GDM1 (cell line): ENCODE results near the gene DNAL1.
"Not testable (repeated sequence)": the region's sequence is repeated elsewhere in the genome, so short reads cannot be mapped to it uniquely, and the experiment has no call there.

Experiments
- DNase-seq: peaks from one replicate; lab custom pipeline; 2025; lab: John Stamatoyannopoulos, UW

The DNAL1 gene, protein sequence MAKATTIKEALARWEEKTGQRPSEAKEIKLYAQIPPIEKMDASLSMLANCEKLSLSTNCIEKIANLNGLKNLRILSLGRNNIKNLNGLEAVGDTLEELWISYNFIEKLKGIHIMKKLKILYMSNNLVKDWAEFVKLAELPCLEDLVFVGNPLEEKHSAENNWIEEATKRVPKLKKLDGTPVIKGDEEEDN

DNA sequence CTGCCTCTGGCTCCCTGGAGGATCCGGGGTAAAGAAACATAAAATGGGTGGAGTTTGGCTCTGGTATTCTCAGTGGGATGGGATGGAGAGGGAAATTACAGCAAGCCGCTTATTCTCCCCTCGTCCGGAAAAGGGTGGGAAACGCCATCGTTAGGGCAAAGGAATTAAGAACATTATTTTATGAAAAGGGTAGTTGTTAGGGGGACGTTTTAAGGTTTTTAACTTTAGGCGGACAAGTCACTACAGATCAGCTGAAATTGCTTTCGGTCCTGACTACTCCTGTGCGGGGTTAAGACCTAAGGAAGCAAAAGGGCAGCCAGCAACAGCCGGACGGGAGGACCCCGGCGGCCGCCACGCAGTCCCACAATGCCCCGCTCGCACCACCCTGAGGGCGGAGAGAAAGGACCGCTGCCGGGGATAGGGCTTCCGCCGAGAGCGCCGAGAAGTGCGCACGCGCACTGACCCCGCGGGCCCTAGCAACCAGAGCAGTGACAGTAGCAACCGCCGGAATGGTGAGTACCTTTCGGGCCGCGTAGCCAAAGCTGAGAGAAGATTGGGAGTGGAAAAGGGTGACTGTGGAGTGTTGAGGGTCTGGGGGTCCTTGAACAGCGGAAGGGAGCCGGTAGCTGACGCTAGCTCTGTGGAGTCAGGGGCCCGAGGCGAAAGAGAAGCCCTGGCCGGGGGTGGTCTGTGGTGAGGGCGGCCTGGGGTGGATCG is at the start of gene DNAL1:
Gene DNAL1 (plus strand): TSS at position 456 of the 717 bp plus-strand sequence. CDS start 54 bp downstream, at position 510.
- DNase-seq, result peak; percentile 89

DNA sequence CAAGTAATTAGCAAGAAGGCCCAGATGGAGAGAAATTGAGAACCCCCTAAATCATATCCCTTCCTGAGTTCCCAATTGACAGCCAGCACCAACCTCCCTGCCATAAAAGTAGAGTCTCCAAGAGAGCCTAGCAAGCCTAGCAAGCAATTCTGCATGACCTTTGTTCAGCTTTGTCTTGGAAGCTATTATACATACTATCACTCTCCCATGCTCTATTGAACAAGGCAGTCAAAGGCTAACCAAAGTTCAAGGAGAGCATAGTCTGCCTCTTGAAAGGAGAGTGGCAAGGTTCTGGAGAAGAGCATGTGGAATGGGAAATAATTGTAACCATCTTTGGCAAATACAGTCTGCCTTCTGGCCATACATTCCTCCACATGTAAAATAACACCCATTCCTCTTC is 45.3 kb upstream of the DNAL1 start:
- DNase-seq, result no peak

DNA sequence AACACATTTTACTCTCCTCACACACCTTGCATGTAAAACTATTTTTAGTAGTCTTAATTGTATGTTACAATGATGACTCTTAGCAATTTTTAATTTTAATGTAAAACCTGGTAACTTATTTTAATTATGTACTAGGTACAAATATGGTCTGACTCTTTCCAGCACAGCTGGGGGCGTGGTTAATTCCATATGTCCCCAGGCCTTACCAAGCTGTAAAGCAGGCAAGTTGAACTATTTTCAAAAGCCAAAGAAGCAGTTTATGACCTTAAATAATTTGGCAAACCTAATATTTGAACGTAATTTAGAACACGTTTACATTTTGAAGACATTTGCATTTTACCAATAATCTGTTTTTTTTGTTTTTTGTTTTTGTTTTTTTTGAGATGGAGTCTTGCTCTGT is 41.8 kb upstream of the DNAL1 start:
- no peak for DNase-seq

DNA sequence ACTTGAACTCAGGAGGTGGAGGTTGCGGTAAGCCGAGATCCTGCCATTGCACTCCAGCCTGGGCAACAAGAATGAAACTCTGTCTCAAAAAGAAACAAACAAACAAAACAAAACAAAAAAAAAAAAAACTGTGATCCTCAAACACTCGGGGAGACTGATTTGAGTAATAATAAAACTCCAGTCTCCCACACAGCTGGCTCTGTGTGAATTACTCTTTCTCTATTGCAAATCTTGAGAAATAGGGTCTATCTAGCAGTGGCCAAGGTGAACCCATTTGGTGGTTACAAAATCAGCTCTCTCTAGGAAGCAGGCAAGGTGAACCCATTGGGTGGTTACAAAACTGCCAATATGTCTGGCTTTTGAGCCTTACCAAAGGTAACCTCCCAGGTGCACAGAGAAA is 38.5 kb upstream of the DNAL1 start:
- DNase-seq, result no peak

DNA sequence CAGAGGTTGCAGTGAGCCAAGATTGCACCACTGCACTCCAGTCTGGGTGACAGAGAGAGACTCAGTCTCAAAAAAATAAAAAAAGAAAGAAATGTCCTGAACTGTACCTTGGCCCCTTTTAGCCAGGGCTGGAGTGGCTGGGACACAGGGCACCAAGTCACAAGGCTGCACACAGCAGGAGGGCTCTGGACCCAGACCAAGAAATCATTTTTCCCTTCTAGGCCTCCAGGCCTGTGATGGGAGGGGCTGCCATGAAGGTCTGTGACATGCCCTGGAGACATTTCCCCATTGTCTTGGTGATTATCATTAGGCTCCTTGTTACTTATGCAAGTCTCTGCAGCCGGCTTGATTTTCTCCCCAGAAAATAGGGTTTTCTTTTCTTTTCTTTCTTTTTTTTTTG is 37.5 kb upstream of the DNAL1 start:
- DNase-seq, result no peak

DNA sequence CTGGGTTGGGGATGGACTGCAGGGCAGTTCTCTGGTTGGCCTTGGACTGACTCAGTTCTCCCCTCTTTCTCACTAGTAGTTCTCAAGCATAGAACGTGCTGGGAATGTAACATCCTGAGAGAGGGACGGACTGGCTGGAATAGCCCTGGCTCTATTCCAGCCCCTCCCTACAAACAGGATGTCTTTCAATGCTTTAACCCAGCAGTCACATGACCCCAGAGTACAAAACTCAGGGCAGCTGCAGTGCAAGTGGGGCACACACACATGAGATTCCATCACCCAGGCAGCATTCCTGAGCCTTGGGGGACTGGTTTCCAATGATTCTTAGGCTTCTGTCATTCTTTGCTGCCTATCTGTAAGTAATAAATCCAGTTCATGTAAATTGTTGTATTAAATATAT is 34.1 kb upstream of the DNAL1 start:
- no peak for DNase-seq

DNA sequence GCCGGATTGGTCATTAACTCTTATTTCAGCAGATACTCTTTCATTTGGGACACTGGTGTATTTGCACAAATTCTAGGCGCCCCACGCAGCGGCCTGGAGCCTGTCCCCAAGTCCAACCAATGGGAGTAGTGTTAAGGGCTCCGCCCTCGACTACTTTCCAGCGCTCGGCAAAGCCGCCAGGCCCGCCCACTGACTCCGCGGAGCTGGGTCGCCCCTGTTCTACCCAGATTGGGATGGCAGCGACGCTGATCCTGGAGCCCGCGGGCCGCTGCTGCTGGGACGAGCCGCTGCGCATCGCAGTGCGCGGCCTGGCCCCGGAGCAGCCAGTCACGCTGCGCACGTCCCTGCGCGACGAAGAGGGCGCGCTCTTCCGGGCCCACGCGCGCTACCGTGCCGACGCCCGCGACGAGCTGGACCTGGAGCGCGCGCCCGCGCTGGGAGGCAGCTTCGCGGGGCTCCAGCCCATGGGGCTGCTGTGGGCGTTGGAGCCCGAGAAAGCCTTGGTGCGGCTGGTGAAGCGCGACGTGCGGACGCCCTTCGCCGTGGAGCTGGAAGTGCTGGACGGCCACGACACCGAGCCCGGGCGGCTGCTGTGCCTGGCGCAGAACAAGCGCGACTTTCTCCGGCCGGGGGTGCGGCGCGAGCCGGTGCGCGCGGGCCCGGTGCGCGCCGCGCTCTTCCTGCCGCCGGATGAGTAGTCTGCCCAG is 32.3 kb upstream of the DNAL1 start, which contains the start of gene ACOT6:
Gene ACOT6 (plus strand): TSS at position 179 of the 707 bp plus-strand sequence. CDS start 55 bp downstream, at position 234.
- peak; percentile 67 for DNase-seq

DNA sequence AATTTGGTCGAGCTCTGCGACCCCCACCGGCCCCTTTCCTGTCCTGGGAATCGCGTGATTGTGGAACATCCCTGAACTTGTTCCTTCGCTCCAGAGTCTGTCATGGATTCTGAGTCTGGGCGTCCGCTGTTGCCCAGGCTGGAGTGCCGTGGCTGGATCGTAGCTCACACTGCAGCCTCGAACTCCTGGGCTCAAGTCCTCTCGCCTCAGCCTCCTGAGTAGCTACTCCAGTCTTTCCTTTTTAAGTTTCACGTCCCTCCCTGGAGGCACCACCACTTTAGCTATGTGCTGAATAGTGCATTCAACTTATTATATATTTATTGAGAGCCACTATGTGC is 31.8 kb upstream of the DNAL1 start:
- DNase-seq, result no peak

DNA sequence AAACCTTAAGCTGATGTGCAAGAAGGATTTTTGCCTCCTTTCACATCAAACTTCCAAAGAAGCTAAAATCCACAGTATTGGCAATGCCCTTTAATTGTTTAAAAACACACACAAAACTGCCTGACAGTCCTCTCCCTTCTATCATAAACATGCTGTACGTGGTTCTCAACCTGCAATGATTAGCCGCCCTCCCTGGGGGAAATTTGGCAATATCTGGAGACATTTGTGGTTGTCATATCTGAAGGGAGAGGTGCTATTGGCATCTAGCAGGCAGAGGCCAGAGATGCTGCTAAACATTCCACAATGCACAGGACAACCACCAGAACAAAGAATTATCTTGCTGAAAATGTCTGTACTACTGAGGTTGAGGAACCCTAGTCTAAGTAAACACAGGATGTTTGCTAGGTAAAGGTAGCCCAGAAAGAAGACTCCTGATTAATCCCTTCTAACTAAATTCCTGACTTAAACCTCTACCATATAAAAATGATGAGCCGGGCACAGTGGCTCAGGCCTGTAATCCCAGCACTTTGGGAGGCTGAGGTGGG is 31.3 kb upstream of the DNAL1 start:
- no peak for DNase-seq

DNA sequence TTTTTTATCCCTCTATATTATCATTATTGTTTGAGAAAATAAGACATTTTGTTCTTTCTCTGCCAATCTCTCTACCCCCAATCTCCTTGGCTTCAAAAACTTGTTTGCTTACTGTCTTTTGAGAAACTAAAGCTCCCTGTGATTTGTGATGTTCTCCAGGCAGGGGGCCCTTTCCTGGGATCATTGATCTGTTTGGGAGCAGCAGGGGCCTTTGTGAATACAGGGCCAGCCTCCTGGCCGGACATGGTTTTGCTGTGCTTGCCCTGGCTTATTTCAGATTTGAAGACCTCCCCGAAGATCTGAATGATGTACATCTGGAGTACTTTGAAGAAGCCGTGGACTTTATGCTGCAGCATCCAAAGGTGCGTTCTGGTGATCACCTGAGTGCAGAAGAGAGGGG is 28.0 kb upstream of the DNAL1 start:
- no peak for DNase-seq

DNA sequence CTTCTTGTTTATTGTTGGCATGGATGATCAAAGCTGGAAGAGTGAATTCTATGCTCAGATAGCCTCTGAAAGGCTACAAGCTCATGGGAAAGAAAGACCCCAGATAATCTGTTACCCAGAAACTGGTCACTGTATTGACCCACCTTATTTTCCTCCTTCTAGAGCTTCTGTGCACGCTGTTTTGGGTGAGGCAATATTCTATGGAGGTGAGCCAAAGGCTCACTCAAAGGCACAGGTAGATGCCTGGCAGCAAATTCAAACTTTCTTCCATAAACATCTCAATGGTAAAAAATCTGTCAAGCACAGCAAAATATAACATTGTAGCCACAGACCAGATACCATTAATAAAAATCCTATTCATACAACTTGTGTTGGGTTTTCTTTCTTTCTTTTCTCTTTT is 25.3 kb upstream of the DNAL1 start:
- no peak for DNase-seq

DNA sequence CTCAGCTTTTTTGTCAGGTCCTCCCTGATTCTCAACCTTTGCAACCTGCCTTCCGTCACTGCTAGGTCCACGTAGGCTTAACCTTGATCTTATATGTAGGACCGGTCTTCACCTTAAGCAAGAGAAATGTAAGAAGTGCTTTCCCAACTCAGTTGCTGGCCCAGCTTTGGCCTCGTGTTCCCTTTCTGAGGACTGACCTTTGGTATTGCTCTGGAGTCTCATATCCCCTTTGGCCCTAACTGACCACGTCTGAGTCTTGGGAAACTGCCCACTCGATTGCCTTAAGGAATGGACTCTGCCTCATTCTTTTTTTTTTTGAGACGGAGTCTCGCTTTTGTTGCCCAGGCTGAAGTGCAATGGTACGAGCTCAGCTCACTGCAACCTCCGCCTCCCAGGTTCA is 24.5 kb upstream of the DNAL1 start:
- DNase-seq, result no peak

DNA sequence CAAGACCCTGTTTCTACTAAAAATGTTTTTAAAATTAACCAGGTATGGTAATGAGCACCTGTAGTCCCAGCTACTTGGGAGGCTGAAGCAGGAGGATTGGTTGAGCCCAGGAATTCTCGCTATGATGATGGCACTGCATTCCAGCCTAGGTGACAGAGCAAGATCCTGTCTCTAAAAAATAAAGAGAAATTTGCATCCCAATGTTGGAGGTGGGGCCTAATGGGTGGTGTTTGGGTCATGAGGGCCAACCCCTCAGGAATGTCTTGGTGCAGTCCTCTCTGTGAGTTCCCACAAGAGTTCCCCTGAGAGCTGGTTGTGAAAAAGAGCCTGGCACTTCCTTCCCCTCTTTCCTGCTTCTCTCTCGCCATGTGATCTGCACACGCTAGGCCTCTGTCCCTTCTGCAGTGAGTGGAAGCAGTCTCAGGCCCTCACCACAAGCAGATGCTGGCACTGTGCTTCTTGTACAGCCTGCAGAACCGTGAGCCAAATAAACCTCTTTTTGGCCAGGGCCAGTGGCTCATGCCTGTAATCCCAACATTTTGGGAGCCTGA is 21.2 kb upstream of the DNAL1 start:
- DNase-seq, result no peak

DNA sequence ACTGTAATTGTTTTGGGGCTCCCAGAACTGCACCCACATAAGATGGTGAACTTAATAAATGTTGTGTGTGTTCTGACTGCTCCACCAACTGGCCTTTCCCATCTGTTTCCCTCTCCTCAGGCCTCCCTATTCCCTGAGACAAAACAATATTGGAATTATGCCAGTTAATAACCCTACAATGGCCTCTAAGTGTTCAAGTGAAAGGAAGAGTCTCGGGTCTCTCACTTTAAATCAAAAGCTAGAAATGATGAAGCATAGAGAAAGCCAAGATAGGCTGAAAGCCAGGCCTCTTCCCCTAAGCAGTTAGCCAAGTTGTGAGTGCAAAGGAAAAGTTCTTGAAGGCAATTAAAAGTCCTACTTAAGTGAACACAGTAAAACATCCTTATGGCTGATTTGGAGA is 19.1 kb upstream of the DNAL1 start:
- no peak for DNase-seq

DNA sequence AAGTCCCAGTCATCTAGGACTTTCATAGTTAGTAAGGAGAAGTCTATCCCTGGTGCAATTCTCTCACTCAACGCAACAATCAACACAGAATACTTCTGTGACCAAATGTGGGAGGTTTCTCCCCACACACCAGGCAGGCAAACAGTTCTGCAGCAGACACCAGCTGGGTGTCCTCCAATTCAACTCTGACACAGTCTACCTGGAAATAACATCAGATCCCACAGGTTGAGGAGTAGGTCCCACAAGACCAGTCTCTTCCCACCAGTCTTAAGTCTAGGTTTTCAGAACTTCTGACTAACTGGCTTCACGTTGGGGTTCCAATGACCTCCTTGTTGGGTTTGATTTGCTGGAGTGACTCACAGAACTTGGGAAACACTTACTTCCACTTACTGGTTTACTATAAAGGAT is 17.6 kb upstream of the DNAL1 start:
- DNase-seq, result no peak

DNA sequence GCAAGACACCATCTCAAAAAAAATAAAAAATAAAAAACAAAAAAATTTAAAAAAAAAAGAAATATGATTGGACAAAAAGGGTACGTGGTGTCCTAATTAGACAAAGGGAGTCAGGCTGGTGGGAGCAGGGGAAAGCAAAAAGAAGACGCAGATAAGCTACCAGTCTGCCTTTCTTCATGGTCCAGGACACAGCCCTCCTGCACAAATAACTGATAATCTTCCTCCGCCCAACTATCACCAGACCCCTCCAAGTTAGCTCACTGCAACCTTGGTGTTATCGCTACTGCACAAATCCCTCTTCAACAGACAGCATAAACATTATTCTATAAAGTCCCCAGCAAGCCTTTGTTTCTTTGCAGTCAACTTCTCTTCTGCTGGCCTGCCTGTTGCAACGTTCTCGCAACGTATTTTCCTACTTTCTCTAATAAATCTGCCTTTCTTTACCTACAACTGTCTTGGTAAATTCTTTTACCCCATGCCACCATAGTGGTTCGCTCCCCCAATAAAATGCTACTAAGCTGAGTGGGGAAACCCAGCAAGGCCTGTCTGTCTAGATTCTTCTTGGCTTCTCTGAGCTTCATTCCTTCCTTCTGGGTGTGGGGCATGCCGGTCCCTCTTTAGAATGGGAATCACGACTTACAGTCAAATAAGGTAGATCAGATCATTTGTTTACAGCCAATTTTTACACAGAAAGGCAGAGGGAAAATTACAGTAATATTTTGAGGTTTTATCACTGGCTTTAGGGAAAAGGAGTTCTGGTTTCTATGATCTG is 14.6 kb upstream of the DNAL1 start:
- no peak for DNase-seq

DNA sequence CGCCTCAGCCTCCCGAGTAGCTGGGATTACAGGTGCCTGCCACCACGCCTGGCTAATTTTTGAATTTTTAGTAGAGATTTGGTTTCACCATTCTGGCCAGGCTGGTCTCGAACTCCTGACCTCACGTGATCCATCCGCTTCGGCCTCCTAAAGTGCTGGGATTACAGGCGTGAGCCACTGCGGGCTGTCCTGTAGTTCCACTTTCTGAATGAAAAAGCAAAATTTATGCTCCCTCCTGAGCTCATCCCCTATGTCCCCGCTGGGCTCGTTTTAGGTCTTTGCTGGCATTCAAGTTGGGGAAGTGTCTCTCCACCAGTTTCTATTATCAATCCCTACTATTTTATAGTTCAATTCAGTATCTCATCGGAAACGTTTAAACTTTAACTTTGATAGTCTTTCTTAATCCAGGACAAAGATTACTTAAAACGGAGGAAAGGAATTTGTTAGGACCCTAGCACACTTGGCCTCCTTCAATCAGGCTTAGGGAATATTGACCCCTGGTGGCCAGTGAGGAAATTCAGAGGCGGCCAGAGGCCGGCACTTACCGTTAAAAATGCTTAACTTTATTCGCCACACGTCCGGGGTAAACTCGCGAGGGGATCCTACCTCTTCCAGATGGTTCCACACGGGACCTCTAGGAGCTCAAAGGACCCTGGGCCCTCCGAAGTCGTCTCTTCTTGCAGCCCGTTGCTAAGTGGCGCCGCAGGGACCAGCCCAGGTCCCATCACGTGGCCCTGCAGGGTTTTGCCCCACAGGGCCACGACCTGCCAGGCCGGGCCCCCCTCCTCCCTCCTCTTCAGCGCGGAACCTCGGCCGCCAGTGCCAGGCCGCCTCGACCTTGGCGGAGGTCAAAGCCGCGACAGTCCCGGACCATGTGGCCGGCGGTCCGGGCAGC is 11.4 kb upstream of the DNAL1 start:
- DNase-seq, result no peak

DNA sequence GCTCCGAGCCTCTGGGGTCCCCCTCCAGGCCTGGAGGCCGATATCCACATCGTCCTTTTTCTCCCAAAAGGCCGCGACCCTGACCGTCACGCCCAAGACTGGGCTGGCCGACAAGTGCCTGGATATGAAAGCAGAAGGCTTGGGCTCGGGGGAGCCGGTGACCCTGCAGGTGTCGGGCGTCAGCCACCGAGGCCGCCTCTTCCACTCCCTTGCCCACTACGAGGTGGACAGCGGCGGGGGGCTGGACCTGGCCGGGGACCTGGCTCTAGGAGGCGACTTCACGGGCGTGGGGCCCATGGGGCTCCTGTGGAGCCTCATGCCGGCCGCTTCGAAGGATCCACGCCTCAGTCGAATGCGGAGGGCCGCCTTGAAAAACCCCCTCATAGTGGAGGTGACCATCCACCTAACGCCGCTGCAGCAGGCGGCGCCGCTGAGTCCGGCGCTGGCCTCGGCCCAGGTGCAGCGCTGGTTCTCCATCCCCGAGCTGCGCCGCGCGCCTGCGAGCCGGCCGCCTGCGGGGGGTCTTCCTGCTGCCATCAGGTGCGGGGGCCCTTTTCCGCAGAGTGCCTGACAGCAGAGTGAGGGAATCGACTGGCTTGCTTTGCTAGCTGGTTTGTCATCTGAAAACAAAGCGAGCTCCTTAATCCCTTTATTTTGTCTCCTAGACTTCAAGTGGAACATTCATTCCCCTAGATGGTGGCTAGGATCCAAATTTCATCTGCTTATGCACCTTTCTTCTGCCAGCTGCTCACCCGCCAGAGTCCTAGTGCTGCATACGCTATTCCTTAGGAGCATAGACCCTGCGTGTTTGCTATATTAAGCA is 10.6 kb upstream of the DNAL1 start:
- DNase-seq, result no peak

DNA sequence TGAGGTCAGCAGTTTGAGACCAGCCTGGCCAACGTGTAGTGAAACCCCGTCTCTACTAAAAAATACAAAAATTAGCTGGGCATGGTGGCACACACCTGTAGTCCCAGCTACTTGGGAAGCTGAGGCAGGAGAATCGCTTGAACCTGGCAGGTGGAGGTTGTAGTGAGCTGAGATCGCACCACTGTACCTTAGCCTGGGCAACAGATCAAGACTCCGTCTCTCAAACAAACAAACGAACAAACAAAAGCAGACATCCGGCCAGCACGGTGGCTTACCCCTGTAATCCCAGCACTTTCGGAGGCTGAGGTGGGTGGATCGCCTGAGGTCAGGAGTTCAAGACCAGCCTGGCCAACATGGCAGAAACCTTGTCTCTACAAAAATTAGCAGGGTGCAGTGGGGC is 8.4 kb upstream of the DNAL1 start:
- not testable (repeated sequence) for DNase-seq

DNA sequence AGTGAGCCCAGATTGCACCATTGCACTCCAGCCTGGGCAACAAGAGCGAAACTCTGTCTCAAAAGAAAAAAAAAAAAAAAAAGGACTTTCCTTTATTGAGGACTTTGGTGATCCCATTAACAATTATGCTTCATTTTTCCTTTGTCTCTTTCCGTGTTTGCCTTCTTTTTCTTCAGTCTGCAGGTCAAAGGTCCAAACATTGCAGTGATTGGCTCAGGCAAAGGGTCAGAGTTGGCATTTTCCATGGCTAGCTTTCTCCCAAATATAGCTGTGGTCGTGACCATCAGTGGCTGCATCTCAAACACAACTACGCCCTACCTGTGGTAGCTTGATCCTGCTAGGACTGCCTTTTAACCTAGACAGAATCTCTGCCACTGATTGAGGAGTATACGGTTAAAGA is 7.0 kb upstream of the DNAL1 start:
- DNase-seq, result no peak
